Mucosa of stomach (tissue), 1 donor: ENCODE data around the gene ZNF699.

ENCODE experiments used
- H3K27me3 ChIP-seq: one replicate; pipeline ENCODE4 v1.7.0; 2013; ENCODE audit warnings: mild to moderate bottlenecking, low read length; ENCODE audit not compliant: control insufficient read depth, insufficient read depth
- H3K36me3 ChIP-seq: one replicate; pipeline ENCODE4 v1.7.0; 2013; ENCODE audit warnings: low read length; ENCODE audit not compliant: control insufficient read depth, insufficient read depth
- H3K4me1 ChIP-seq: one replicate; pipeline ENCODE4 v1.7.0; 2013; ENCODE audit warnings: mild to moderate bottlenecking, low read length; ENCODE audit not compliant: control insufficient read depth, insufficient read depth
- H3K4me3 ChIP-seq: one replicate; pipeline ENCODE4 v1.7.0; 2013; ENCODE audit warnings: low read length
- H3K9ac ChIP-seq: one replicate; pipeline ENCODE4 v1.7.0; 2013; ENCODE audit warnings: mild to moderate bottlenecking, low read length, moderate library complexity
- H3K9me3 ChIP-seq: one replicate; pipeline ENCODE4 v1.7.0; 2013; ENCODE audit warnings: mild to moderate bottlenecking, low read length, moderate library complexity; ENCODE audit not compliant: control insufficient read depth
- donor health status: Pancreatic carcinoma.

ZNF699 gene

DNA sequence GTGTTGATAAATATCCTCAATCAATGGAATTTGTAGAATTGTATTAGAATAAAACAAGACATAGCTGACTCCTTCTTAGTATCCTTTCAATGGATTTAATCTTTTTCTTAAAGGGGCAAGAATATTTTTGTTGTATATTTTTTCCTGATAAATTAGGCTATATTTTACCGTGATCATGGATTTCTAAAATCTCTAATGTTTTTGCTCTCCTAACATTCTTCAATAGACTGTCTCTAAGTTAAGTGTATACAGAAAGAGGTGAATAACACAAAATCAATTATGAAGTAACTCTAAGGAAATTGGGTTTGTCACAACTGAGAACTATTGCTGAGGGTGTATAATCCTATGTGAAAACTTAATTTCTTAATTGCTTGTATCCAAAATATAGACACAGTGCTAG, 59.0 kb downstream of the ZNF699 start, which contains the start of gene OR7E24:
Gene OR7E24, plus strand, starts transcription at position 301 of the 400 bp plus-strand sequence. CDS start 114 bp downstream, outside the sequence.
- no peaks in the 10 kb centered on the region for H3K27me3 ChIP-seq
- no peaks in the 10 kb centered on the region for H3K9me3 ChIP-seq
- no peaks in the 10 kb centered on the region for H3K36me3 ChIP-seq
- H3K4me1 ChIP-seq: no peaks in the 10 kb centered on the region
- H3K4me3 ChIP-seq: no peak within 1 kb of the TSS
- no peak within 1 kb of the TSS for H3K9ac ChIP-seq
